Right lobe of liver (tissue), 6 donors: ENCODE results near the gene SETBP1. TPM values are rescaled to one million over a fixed set of nuclear protein-coding genes. Genes with fewer than 3 reads are reported as not detected.

ENCODE experiments used
- ATAC-seq, 4 donors: fragments of 200-7000 bp; cut with Tn5 transposase; one replicate each; pipeline ENCODE4 v1.9.1; 2020; ENCODE audit warnings: mild to moderate bottlenecking in 4 of 4, moderate library complexity in 4 of 4
- DNase-seq, 3 donors: peaks; one replicate each; pipeline ENCODE4 v3.0.0-alpha.2; 2020
- H3K27ac ChIP-seq, 3 donors: fragments of 200-600 bp; one replicate each; pipeline ENCODE4 v1.8.0; 2022
- H3K27me3 ChIP-seq, 2 donors: fragments of 200-600 bp; one replicate each; pipeline ENCODE4 v1.8.0; 2022
- H3K36me3 ChIP-seq, 4 donors: fragments of 200-600 bp; sonication (generic) in 1 of 4; one replicate each; pipeline versions ENCODE4 v1.5.1 to v1.8.0; 2017 to 2022; ENCODE audit warnings: control low read depth in 1 of 4
- H3K4me1 ChIP-seq, 4 donors: fragments of 200-600 bp; sonication (generic) in 1 of 4; one replicate each; pipeline versions ENCODE4 v1.5.1 to v1.8.0; 2017 to 2022; ENCODE audit warnings: control low read depth in 1 of 4
- H3K4me3 ChIP-seq, 3 donors: fragments of 200-600 bp; one replicate each; pipeline ENCODE4 v1.8.0; 2022
- H3K9me3 ChIP-seq, 4 donors: fragments of 200-600 bp; sonication (generic) in 1 of 4; one replicate each; pipeline versions ENCODE4 v1.5.1 to v1.8.0; 2017 to 2022; ENCODE audit warnings: control low read depth in 1 of 4
- CTCF ChIP-seq, 4 donors: fragments of 200-600 bp in 3 of 4; fragments of 450-650 bp in 1 of 4; IDR thresholded peaks; one replicate each; pipeline versions ENCODE4 v1.5.1 to v1.8.0; 2016 to 2022; ENCODE audit warnings: antibody characterized with exemption in 4 of 4, mild to moderate bottlenecking in 2 of 4
- POLR2A ChIP-seq: fragments of 450-650 bp; IDR thresholded peaks from one replicate; pipeline ENCODE4 v1.6.1; 2017; ENCODE audit warnings: antibody characterized with exemption, mild to moderate bottlenecking
- WGBS: methylation state at CpG from one replicate; pipeline ENCODE4 v1.1.6; 2018; ENCODE audit warnings: low coverage, low lambda C conversion rate; ENCODE audit not compliant: insufficient coverage; ENCODE audit errors: missing lambda C conversion rate; 5-methylcytosine and 5-hydroxymethylcytosine counted together
- intact Hi-C, 2 donors: fragments of 100-400 bp; cut with DNase I; formaldehyde crosslinking; loops; one replicate each; pipeline versions ENCODE4 v1.11.2 to v1.14.1; 2022
- total RNA-seq, 6 experiments: library from RNA; depleted of rRNA in 2 of 6; stranded (reverse); fragments of >200 nt in 2 of 6; fragmentation: NEBNext Ultra II Directional in 3 of 6; extraction: Animal tissue kit (Norgen Biotek cat#: 25700) in 3 of 6; gene quantifications; one replicate each; pipeline versions ENCODE4 v1.1.0 to v1.2.4, GENCODE V29; 2016 to 2023
- donor health status: DM: no; HTN: yes; CAD: no.
- donor health status: DM: no; HTN: no; CAD: no.
- donor health status: DM: no; HTN: no; CAD: no.
- donor health status: DM: no; HTN: yes; CAD: no.
- donor health status: DM: no; HTN: yes; CAD: no.

Gene SETBP1
- total RNA-seq, 6 experiments from 2014 or later, result 14.3 to 29.1 (median 16.6) TPM

DNA sequence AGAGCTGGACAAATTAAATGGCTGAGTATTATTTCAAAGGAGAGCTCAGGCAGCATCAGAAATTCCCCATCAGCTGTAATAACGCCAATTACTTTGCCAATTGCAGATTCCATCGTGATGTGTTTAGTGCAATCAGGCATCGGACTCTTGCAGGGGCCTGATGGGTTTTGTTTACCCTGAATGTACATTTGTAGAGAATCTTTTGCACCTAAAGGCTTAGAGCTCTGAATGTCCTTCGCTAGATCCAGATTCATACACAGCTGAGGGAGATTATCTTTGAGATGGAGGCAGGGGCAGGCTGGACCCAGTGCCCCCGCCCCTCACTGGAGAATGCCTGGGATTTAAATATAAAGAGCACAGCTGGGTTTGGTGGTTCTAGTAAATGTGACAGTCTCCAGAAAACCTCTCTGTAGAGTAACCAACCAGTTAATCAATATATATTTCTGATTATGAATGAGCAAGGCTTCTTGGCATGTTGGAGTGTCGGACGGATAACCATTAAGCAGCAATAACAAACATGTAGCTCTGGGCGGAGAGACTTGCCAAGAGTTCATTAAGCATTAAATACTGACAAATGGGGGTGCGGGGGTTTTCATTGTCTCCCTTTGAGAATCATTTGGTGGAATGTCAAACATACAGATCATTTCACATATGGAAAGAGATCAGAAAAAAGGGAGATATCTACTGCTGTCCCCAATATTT lies 200.9 kb downstream of the SETBP1 start:
- H3K27ac ChIP-seq, result no peak overlapping the region
- 78% methylated on average over 6 of the region's 9 CpGs for WGBS
- TF ChIP-seq CTCF (IDR thresholded peaks at IDR 0.05) (no peak), POLR2A (no peak)
- no peaks in the 10 kb centered on the region for H3K27me3 ChIP-seq
- no peaks in the 10 kb centered on the region for H3K36me3 ChIP-seq
- H3K9me3 ChIP-seq, result no peaks in the 10 kb centered on the region
- DNase-seq (no peak), ATAC-seq (no peak)
- H3K4me3 ChIP-seq, result no peak overlapping the region
- intact Hi-C loops, result no loop called here
- H3K4me1 ChIP-seq, result peaks cover 0 to 20% (median 8%) of the 10 kb centered on the region in 4 donors

DNA sequence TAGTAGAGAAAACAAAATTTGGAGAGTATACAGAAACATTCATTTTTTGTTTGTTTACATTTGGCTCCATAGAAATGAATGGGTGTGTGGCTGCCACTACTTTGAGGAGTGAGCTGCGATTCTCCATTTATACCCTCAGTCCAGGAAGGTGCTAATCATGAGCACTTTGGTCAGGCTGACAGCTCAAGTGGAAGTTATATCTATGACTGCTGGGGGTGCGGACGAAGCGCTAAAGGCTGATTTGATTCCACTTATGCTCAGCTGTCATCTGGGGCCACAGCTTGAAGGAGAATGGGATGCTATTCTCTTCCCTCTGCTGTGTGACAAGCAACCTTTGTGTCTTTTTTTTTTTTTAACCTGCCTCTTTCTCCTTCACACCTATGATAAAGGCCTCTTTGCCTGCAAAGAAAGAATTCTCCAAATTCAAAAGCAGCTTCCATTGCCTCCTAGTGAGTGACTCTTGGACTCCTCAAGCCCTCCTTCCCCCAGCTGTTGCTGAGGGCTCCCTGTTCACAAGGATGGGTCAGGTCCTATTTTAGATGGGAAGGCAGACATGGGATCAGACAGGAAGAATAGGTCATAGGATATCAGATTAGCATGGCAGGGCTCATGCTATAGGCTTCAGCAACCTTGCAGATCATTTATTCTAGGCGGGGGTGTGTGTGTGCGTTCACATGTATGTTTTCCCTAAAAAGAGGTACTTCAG lies 201.6 kb downstream of the SETBP1 start:
- TF ChIP-seq CTCF (IDR thresholded peaks at IDR 0.05) (no peak), POLR2A (no peak)
- Histone ChIP-seq H3K9me3 (no peaks in the 10 kb centered on the region), H3K4me1 (peaks cover 0 to 23% (median 11%) of the 10 kb centered on the region in 4 donors), H3K27me3 (no peaks in the 10 kb centered on the region), H3K36me3 (no peaks in the 10 kb centered on the region), H3K27ac (no peak overlapping the region), H3K4me3 (no peak overlapping the region)
- ATAC-seq, result no peak
- no peak for DNase-seq
- intact Hi-C loops, result no loop called here
- 82% methylated on average over 2 of the region's 6 CpGs for WGBS

DNA sequence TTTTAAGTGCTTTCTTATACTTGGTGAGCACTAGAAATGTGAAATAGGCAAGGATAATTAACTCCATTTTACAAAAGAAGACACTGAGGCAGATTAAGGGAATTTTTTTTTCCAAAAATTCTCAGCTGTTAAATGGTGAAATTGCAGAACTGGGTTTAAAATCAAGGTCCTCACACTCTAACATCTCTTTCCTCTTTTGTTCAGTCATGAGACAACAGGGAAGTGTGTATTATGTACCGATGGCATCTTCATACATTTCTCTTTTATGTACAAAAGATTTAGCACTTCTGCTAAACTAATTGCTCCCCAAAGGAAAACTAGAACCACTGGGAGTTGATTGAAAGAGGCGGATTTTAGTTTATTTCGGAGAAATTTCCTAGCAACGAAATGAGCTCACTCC lies 203.0 kb downstream of the SETBP1 start:
- WGBS, result 92% methylated on average over 4 of the region's 4 CpGs

GRCh38 chr18:44884431-44884830 lies 203.7 kb downstream of the SETBP1 start:
- H3K27me3 ChIP-seq, result no peaks in the 10 kb centered on the region
- H3K4me1 ChIP-seq, result peaks cover 0 to 24% (median 11%) of the 10 kb centered on the region in 4 donors
- DNase-seq (no peak), ATAC-seq (no peak)
- no peak overlapping the region for H3K27ac ChIP-seq
- H3K9me3 ChIP-seq, result no peaks in the 10 kb centered on the region
- TF ChIP-seq POLR2A (no peak), CTCF (IDR thresholded peaks at IDR 0.05) (no peak)
- H3K36me3 ChIP-seq, result no peaks in the 10 kb centered on the region
- intact Hi-C loops, result no loop called here
- H3K4me3 ChIP-seq, result no peak overlapping the region

More for the DNA sequence above, 203.0 kb downstream of the SETBP1 start:
- DNase-seq (no peak), ATAC-seq (no peak)
- H3K27me3 ChIP-seq, result no peaks in the 10 kb centered on the region
- no peaks in the 10 kb centered on the region for H3K9me3 ChIP-seq
- TF ChIP-seq POLR2A, result no peak
- no peak for TF ChIP-seq CTCF (IDR thresholded peaks at IDR 0.05)
- intact Hi-C loops, result no loop called here
- H3K4me3 ChIP-seq, result no peak overlapping the region
- peaks cover 0 to 24% (median 11%) of the 10 kb centered on the region in 4 donors for H3K4me1 ChIP-seq
- no peak overlapping the region for H3K27ac ChIP-seq
- H3K36me3 ChIP-seq, result no peaks in the 10 kb centered on the region
